GM23338 (cell line): ENCODE data around the gene MRE11. TPM values are rescaled to one million over a fixed set of nuclear protein-coding genes. Genes with fewer than 3 reads are reported as not detected.

Source experiments
- ATAC-seq: fragments of 200-7000 bp; cut with Tn5 transposase; 3 replicates; pipeline ENCODE4 v1.9.1; 2020
- DNase-seq: peaks from one replicate; pipeline ENCODE4 v3.0.0-alpha.2; 2015; ENCODE audit warnings: low spot score
- H2AFZ ChIP-seq: fragments of 200-600 bp; sonication (generic); 2 replicates; pipeline ENCODE4 v1.8.0; 2016; ENCODE audit warnings: antibody characterized with exemption, mild to moderate bottlenecking, moderate library complexity
- H3F3A ChIP-seq: fragments of 200-600 bp; sonication (generic); replicated peaks from 2 replicates; pipeline ENCODE4 v1.8.0; 2017; ENCODE audit warnings: antibody characterized with exemption, mixed run types, low read depth
- H3K27ac ChIP-seq: fragments of 200-600 bp; sonication (generic); 2 replicates; pipeline ENCODE4 v1.6.1; 2016; ENCODE audit warnings: low read depth
- H3K27me3 ChIP-seq: fragments of 200-600 bp; sonication (generic); 2 replicates; pipeline ENCODE4 v1.8.0; 2016; ENCODE audit warnings: mild to moderate bottlenecking, mixed run types, moderate library complexity; ENCODE audit not compliant: insufficient read depth
- H3K36me3 ChIP-seq: fragments of 200-600 bp; sonication (generic); 2 replicates; pipeline ENCODE4 v1.8.0; 2016; ENCODE audit warnings: mild to moderate bottlenecking; ENCODE audit not compliant: insufficient read depth
- H3K4me1 ChIP-seq: fragments of 200-600 bp; sonication (generic); 2 replicates; pipeline ENCODE4 v1.8.0; 2016; ENCODE audit warnings: mild to moderate bottlenecking, moderate library complexity; ENCODE audit not compliant: insufficient read depth
- H3K4me2 ChIP-seq: fragments of 200-600 bp; sonication (generic); 2 replicates; pipeline ENCODE4 v1.7.1; 2017; ENCODE audit warnings: mixed run types
- H3K4me3 ChIP-seq: fragments of 200-600 bp; sonication (generic); 2 replicates; pipeline ENCODE4 v1.6.1; 2016; ENCODE audit warnings: mixed run types
- H3K79me2 ChIP-seq: fragments of 200-600 bp; sonication (generic); replicated peaks from 2 replicates; pipeline ENCODE4 v1.8.0; 2017; ENCODE audit warnings: mild to moderate bottlenecking; ENCODE audit not compliant: insufficient read depth
- H3K9me2 ChIP-seq: fragments of 200-600 bp; sonication (generic); 2 replicates; pipeline ENCODE4 v1.8.0; 2017; ENCODE audit not compliant: insufficient read depth
- H4K20me1 ChIP-seq: fragments of 200-600 bp; sonication (generic); replicated peaks from 2 replicates; pipeline ENCODE4 v1.8.0; 2017; ENCODE audit warnings: mild to moderate bottlenecking; ENCODE audit not compliant: insufficient read depth
- H3K27ac Mint-ChIP-seq: 2 replicates; pipeline ENCODE4 v1.8.0; 2020; ENCODE audit warnings: inconsistent platforms, mild to moderate bottlenecking, moderate library complexity, mixed read lengths
- H3K27me3 Mint-ChIP-seq: 3 replicates; pipeline ENCODE4 v1.8.0; 2022; ENCODE audit warnings: low read depth, mild to moderate bottlenecking, moderate library complexity, mixed read lengths, inconsistent platforms; ENCODE audit not compliant: insufficient read depth, poor library complexity
- H3K36me3 Mint-ChIP-seq: 3 replicates; pipeline ENCODE4 v1.8.0; 2021; ENCODE audit warnings: low read depth, mild to moderate bottlenecking, inconsistent platforms, moderate library complexity, mixed read lengths
- H3K4me1 Mint-ChIP-seq: 3 replicates; pipeline ENCODE4 v1.8.0; 2020; ENCODE audit warnings: mild to moderate bottlenecking, inconsistent platforms, mixed read lengths
- H3K4me3 Mint-ChIP-seq: 3 replicates; pipeline ENCODE4 v1.8.0; 2021; ENCODE audit warnings: moderate library complexity, mild to moderate bottlenecking, inconsistent platforms, mixed read lengths
- H3K9me3 Mint-ChIP-seq: 3 replicates; pipeline ENCODE4 v1.8.0; 2020; ENCODE audit warnings: moderate library complexity, mild to moderate bottlenecking, inconsistent platforms, mixed read lengths
- CREB1 ChIP-seq: fragments of 250-450 bp; sonication (Bioruptor Pico); IDR thresholded peaks from 2 replicates; pipeline ENCODE4 v1.5.0; 2020; ENCODE audit warnings: low read depth, mild to moderate bottlenecking, moderate library complexity
- EZH2phosphoT487 ChIP-seq: fragments of 200-600 bp; sonication (generic); IDR thresholded peaks from one replicate; pipeline ENCODE4 v1.8.1; 2018; ENCODE audit warnings: antibody characterized with exemption; ENCODE audit not compliant: unreplicated experiment
- JUNB ChIP-seq: IDR thresholded peaks from one replicate; pipeline ENCODE4 v1.6.1; 2016; ENCODE audit warnings: antibody characterized with exemption; ENCODE audit not compliant: unreplicated experiment
- ZNF331 ChIP-seq: fragments of 250-450 bp; sonication (Bioruptor Pico); IDR thresholded peaks from 2 replicates; pipeline ENCODE4 v1.5.0; 2020; ENCODE audit warnings: low read depth, mild to moderate bottlenecking, moderate library complexity
- polyA plus RNA-seq: library from polyadenylated mRNA; unstranded; fragments of >200 nt; fragmentation: Nextera tagmentation; extraction: Ambion mirVana; gene quantifications from 2 replicates; pipeline ENCODE4 v1.2.1, GENCODE V29; 2016
- total RNA-seq: library from RNA; depleted of rRNA; stranded (reverse); fragments of >200 nt; shearing (Covaris generic); gene quantifications from 2 replicates; pipeline ENCODE4 v1.2.3, GENCODE V29; 2014
- TF ChIP-seq, protein P1 (sequence below): IDR thresholded peaks from one replicate; pipeline ENCODE4 v1.6.1; 2018; ENCODE audit warnings: antibody characterized with exemption; ENCODE audit not compliant: unreplicated experiment
- TF ChIP-seq, protein P2 (sequence below): IDR thresholded peaks from 2 replicates; pipeline ENCODE4 v1.6.1; 2016; ENCODE audit warnings: antibody characterized with exemption
- TF ChIP-seq, protein P3 (sequence below), 2 experiments: fragments of 200-600 bp in 1 of 2; sonication (generic) in 1 of 2; conservative IDR thresholded peaks; 2 replicates each; pipeline versions ENCODE4 v1.5.1 to v1.6.1; 2016 to 2017; ENCODE audit warnings: antibody characterized with exemption in 2 of 2, low read depth in 2 of 2, mild to moderate bottlenecking in 2 of 2, moderate library complexity in 1 of 2

Gene MRE11
- total and polyA plus RNA-seq, 2 experiments from 2014 or later = 23.3 to 38.5 TPM

DNA sequence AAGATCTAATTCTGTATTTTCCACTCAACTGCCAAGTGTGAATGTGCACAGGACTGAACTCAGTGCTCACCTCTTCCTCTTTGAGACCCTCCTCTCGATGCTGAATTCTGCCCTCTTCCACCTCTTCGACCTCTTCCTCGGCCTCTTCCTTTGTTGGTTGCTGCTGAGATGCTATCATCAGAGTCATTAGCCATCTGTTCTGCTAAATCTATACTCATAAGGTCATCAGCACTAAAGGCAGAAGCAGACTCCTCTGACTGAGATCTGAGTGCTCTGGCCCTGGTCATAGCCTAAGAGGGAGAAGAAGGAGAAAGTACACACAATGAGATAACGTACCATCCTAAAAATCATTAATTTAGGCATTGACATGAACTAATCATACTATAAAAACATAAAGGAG is 46.5 kb downstream of the MRE11 start (continued):
- TF ChIP-seq, protein P1, sequence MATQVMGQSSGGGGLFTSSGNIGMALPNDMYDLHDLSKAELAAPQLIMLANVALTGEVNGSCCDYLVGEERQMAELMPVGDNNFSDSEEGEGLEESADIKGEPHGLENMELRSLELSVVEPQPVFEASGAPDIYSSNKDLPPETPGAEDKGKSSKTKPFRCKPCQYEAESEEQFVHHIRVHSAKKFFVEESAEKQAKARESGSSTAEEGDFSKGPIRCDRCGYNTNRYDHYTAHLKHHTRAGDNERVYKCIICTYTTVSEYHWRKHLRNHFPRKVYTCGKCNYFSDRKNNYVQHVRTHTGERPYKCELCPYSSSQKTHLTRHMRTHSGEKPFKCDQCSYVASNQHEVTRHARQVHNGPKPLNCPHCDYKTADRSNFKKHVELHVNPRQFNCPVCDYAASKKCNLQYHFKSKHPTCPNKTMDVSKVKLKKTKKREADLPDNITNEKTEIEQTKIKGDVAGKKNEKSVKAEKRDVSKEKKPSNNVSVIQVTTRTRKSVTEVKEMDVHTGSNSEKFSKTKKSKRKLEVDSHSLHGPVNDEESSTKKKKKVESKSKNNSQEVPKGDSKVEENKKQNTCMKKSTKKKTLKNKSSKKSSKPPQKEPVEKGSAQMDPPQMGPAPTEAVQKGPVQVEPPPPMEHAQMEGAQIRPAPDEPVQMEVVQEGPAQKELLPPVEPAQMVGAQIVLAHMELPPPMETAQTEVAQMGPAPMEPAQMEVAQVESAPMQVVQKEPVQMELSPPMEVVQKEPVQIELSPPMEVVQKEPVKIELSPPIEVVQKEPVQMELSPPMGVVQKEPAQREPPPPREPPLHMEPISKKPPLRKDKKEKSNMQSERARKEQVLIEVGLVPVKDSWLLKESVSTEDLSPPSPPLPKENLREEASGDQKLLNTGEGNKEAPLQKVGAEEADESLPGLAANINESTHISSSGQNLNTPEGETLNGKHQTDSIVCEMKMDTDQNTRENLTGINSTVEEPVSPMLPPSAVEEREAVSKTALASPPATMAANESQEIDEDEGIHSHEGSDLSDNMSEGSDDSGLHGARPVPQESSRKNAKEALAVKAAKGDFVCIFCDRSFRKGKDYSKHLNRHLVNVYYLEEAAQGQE = no peak
- TF ChIP-seq, protein P2, sequence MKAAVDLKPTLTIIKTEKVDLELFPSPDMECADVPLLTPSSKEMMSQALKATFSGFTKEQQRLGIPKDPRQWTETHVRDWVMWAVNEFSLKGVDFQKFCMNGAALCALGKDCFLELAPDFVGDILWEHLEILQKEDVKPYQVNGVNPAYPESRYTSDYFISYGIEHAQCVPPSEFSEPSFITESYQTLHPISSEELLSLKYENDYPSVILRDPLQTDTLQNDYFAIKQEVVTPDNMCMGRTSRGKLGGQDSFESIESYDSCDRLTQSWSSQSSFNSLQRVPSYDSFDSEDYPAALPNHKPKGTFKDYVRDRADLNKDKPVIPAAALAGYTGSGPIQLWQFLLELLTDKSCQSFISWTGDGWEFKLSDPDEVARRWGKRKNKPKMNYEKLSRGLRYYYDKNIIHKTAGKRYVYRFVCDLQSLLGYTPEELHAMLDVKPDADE = no peak

DNA sequence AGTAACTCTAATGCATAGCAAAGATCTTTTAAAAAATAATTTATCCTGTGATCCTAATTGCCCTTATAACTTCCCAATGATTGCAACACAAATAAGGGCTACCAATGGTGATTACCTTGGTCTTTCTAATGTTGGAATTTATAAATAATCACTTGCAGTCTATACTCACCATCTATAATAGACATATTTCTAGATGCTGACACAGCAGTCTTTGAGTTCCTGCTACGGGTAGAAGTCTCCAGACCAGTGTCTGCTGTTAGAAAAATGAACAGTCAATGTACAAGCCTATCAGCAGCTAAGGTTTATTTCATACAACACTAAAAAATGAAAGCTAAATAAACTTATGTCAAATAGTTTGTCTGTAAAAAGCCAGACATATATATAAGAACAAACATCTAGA is 48.0 kb downstream of the MRE11 start:
- no peaks in the 10 kb centered on the region for H3K9me2 ChIP-seq
- H3K27me3 Mint-ChIP-seq = no peaks in the 10 kb centered on the region
- H3K4me1 ChIP-seq = 0 out of 2 replicates have a peak, but pooled peaks cover 3% of the 10 kb centered on the region
- TF ChIP-seq CREB1 (CRISPR knock-in tag) = no peak
- no peak for TF ChIP-seq EZH2phosphoT487
- TF ChIP-seq ZNF331 = no peak
- no peaks in the 10 kb centered on the region for H3K79me2 ChIP-seq
- DNase-seq = no peak
- peaks cover 12% of the 10 kb centered on the region; the same call in 1 of the 2 replicates for H3K36me3 ChIP-seq
- no peaks in the 10 kb centered on the region for H3K27me3 ChIP-seq
- no peak overlapping the region for H2AFZ ChIP-seq
- H3K27ac Mint-ChIP-seq = no peak overlapping the region
- H3K9me3 Mint-ChIP-seq = no peaks in the 10 kb centered on the region
- no peak for ATAC-seq
- H3F3A ChIP-seq = no peaks in the 10 kb centered on the region
- no peak overlapping the region for H3K4me2 ChIP-seq
- no peak overlapping the region for H3K4me3 Mint-ChIP-seq
- H4K20me1 ChIP-seq = no peaks in the 10 kb centered on the region
- no peak overlapping the region for H3K4me3 ChIP-seq
- H3K4me1 Mint-ChIP-seq = peaks cover 6% of the 10 kb centered on the region; the same call in 2 of the 3 replicates
- peaks cover 18% of the 10 kb centered on the region for H3K36me3 Mint-ChIP-seq
- no peak overlapping the region for H3K27ac ChIP-seq

DNA sequence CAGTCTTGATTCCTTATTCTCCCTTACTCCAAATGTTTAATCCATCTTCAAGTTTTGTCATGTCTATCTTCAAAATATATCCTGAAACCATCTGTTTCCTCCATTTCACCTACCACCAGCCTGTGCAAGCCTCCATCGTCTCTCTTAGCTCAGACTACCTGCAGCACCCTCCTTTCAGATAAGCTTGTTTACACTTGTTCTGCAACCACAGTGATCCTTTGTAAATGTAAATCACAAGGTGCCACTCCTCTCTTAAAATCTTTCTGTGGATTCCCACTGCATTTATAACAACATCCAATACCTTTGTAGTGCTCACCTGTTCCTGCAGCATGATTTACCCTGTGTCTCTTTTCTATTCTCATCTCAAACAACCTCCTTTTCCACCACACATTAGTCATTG is 60.6 kb downstream of the MRE11 start:
- Histone ChIP-seq H3K36me3 (peaks cover 3% of the 10 kb centered on the region; the same call in 1 of the 2 replicates), H3K4me3 (no peak overlapping the region), H3K27me3 (no peaks in the 10 kb centered on the region), H2AFZ (no peak overlapping the region), H3K9me2 (no peaks in the 10 kb centered on the region), H3K27ac (no peak overlapping the region), H3K4me1 (peaks cover 21% of the 10 kb centered on the region), H3K79me2 (no peaks in the 10 kb centered on the region), H3F3A (no peaks in the 10 kb centered on the region), H3K4me2 (peak overlapping the region; percentile 15), H4K20me1 (0 out of 2 replicates have a peak, but pooled peaks cover 2% of the 10 kb centered on the region)
- DNase-seq = no peak
- Mint-ChIP-seq H3K4me3 (no peak overlapping the region), H3K27ac (peak overlapping the region; percentile 3; the same call in 1 of the 2 replicates), H3K4me1 (peaks cover 24% of the 10 kb centered on the region), H3K27me3 (no peaks in the 10 kb centered on the region), H3K9me3 (no peaks in the 10 kb centered on the region), H3K36me3 (peaks cover 31% of the 10 kb centered on the region)
- ATAC-seq = peak; percentile 97
- TF ChIP-seq, protein P3, sequence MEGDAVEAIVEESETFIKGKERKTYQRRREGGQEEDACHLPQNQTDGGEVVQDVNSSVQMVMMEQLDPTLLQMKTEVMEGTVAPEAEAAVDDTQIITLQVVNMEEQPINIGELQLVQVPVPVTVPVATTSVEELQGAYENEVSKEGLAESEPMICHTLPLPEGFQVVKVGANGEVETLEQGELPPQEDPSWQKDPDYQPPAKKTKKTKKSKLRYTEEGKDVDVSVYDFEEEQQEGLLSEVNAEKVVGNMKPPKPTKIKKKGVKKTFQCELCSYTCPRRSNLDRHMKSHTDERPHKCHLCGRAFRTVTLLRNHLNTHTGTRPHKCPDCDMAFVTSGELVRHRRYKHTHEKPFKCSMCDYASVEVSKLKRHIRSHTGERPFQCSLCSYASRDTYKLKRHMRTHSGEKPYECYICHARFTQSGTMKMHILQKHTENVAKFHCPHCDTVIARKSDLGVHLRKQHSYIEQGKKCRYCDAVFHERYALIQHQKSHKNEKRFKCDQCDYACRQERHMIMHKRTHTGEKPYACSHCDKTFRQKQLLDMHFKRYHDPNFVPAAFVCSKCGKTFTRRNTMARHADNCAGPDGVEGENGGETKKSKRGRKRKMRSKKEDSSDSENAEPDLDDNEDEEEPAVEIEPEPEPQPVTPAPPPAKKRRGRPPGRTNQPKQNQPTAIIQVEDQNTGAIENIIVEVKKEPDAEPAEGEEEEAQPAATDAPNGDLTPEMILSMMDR (conservative IDR thresholded peaks at IDR 0.05; ENCODE audit: low read depth in 2 of 2) = no peak
- no peak for TF ChIP-seq JUNB
- TF ChIP-seq CREB1 (CRISPR knock-in tag) = no peak
